Measurements from ENCODE around the gene BPIFB2.

Gene BPIFB2

DNA sequence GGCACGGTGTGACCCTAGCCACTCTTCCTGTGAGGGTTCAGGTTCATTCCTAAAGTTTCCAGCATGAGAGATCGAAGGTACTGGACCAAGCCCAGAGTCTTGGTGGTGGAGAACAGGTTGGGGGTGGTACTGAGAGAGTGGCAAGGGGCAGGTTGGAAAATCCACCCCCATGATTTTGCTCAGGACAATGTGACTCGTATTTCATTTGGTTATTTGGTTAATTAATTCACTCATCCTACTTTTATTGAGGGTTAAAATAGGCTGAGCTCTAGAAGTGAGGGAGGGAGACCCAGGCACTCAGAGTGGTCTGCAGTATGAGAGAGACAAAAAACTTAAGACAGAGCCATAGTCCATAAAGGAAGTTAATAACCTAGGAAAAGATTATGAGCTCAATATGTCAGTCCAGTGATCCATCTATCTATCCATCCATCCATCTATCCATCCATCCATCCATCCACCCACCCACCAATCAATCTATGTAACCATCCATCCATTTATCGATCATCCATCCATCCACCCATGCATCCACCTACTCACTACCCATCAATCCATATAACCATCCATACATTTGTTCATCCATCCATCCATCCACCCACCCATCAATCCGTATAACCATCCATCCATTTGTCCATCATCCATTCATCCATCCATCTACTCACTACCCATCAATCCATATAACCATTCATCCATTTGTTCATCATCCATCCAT lies 17.3 kb downstream of the BPIFB2 start:
- in situ Hi-C loops (cut with HindIII; ENCODE audit: low sequenced_read_pairs): no loop called here
- TF ChIP-seq, protein P1, sequence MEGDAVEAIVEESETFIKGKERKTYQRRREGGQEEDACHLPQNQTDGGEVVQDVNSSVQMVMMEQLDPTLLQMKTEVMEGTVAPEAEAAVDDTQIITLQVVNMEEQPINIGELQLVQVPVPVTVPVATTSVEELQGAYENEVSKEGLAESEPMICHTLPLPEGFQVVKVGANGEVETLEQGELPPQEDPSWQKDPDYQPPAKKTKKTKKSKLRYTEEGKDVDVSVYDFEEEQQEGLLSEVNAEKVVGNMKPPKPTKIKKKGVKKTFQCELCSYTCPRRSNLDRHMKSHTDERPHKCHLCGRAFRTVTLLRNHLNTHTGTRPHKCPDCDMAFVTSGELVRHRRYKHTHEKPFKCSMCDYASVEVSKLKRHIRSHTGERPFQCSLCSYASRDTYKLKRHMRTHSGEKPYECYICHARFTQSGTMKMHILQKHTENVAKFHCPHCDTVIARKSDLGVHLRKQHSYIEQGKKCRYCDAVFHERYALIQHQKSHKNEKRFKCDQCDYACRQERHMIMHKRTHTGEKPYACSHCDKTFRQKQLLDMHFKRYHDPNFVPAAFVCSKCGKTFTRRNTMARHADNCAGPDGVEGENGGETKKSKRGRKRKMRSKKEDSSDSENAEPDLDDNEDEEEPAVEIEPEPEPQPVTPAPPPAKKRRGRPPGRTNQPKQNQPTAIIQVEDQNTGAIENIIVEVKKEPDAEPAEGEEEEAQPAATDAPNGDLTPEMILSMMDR (IDR thresholded peaks at IDR 0.05; ENCODE audit: low read depth, low read length): no peak
- DNase-seq (ENCODE audit: low read depth, low spot score): no peak
- H3K4me3 ChIP-seq (ENCODE audit: low read depth, low read length): no peak overlapping the region

DNA sequence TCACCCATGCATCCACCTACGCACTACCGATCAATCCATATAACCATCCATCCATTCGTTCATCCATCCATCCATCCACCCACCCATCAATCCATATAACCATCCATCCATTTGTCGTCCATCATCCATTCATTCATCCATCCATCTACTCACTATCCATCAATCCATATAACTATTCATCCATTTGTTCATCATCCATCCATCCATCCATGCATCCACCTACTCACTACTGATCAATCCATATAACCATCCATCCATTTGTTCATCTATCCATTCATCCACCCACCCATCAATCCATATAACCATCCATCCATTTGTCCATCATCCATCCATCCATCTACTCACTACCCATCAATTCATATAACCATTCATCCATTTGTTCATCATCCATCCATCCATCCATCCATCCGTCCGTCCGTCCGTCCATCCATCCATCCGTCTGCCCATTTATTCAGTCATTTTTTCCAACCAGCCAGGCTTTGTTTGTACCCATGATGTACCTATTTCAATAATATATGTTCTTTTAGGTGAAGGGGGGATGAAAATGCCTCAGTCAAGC lies 17.9 kb downstream of the BPIFB2 start:
- TF ChIP-seq, protein P1 (IDR thresholded peaks at IDR 0.05; ENCODE audit: low read depth, low read length): no peak
- no peak overlapping the region for H3K4me3 ChIP-seq (ENCODE audit: low read depth, low read length)
- in situ Hi-C loops (cut with HindIII; ENCODE audit: low sequenced_read_pairs): no loop called here
- DNase-seq (ENCODE audit: low read depth, low spot score): no peak

DNA sequence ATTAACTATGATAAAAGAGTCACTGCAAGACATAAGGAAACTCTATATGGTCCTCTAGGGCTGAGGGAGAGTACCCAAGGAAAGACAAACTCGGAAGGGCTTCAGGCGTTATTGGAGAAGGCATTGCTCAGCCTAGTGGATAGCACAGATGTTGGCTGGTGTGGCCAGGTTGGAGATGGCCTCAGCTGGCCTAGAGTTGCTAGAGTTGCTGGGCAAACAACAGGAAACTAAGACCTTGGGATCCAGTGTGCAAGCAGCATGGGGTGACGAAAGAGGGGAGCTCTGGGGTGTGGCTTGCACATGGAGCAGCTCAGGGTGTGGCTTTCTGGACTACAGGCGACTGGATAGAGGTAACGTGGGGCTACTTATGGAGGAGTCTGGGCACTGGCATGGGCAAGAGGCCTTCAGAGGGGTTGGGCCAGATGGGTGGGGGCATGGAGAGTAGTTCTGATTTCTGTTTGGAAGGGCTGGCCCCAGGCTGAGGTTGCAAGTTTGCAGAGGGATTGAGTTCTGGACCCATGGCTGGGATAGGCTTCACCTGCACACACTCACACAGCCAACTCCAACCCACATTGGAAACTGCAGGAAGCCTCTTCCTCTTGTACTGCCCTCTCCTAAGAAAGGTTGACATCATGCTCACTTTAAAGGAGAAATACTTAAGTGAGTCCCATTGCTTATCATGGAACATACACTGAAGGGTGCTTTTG lies 18.7 kb downstream of the BPIFB2 start:
- in situ Hi-C loops (cut with HindIII; ENCODE audit: low sequenced_read_pairs): no loop called here
- DNase-seq (ENCODE audit: low read depth, low spot score): no peak
- no peak overlapping the region for H3K4me3 ChIP-seq (ENCODE audit: low read depth, low read length)
- TF ChIP-seq, protein P1 (IDR thresholded peaks at IDR 0.05; ENCODE audit: low read depth, low read length): no peak

DNA sequence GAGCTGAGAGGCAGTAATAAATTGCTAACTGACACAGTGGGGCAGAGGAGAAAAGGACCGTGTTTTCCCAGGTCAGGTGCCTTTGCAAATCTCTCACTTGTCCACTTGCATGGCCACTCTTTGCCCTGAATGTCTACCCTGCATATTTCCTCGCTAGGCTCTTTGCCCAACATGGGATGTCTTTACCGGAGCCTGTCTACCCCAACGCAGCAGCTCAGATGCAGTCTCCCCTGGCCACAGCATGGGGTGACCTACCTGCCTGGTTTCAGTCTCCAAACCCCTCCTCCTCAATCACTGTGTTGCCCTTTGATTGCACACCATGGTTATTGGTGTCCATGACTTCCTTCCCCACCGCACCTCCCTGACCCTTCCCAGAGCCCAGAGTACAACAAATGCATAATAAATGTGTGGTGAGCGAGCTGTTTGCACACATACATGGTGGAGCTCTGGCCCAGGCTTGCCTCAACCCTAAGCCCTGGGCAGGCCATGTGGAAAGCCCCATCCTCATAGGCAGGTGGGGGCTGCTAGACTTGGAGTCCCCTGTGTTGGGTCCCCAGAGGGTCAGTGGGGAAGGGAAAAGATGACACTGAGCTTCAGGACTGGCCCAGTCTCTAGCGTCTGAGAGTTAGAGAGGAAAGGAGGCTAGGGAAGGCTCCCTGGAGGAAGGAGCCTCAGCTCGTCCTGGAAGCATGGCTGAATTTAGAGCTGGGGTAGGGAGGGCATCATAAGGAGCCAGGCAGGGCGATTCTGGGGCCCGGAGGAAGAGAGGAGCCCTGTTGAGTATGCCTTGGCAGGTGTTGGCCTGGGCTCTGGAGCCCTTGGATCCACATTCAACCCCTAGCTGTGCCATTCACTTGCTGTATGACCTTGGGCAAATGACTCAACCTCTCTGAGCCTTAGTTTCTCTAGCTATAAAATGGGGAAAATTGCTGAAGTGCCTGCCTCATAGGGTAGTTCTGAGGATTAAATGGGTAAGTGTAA lies 19.6 kb downstream of the BPIFB2 start:
- in situ Hi-C loops (cut with HindIII; ENCODE audit: low sequenced_read_pairs): no loop called here
- no peak for DNase-seq (ENCODE audit: low read depth, low spot score)
- TF ChIP-seq, protein P1 (IDR thresholded peaks at IDR 0.05; ENCODE audit: low read depth, low read length): no peak
- H3K4me3 ChIP-seq (ENCODE audit: low read depth, low read length): no peak overlapping the region

DNA sequence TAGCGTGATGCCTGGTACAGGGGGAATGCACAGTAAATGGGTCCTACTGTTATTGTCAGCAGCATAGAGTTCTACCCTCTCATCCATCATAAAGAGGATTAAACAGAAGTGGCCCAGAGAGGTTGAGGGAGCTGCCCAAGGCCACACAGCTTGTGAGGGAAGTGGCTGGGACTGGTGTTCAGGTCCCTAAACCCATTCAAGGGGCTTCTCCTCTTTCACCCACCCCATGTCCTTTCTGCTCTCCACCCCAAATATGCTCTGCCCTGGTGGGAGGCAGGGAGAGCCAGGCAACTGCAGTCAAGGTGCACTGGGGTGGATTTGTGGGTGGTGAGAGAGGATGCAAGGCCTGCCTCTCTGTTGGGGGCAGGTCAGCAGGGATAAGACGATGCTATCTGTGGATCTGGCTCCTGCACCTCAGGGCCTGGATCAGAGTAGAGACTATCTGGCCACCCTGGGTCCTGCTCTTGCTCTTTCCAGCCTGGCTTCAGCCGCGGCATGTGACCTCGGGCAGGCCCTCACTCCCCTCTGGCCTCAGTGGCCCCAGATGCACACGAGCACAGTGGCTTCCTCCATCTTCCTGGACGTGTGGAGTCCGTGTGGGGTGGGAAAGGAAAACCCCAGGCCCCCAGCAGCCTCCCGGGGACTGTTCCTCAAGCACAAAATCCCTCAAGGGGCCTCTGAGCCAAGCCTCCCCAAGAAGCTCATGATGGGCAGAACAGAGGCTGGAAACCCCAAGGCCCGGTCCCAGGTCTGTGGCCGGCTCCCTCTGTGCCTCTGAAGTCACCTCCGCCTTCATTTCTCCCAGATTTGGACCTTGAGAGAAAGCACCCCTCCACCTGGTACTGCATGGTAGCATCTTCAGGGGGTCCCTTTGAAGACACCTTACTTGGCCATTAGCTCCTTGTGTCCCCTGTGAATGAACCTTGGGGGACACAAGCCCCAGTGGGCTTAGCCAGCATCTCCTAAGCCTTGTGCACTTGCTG lies 20.6 kb downstream of the BPIFB2 start:
- TF ChIP-seq, protein P1 (IDR thresholded peaks at IDR 0.05; ENCODE audit: low read depth, low read length): no peak
- no peak for DNase-seq (ENCODE audit: low read depth, low spot score)
- in situ Hi-C loops (cut with HindIII; ENCODE audit: low sequenced_read_pairs): no loop called here
- no peak overlapping the region for H3K4me3 ChIP-seq (ENCODE audit: low read depth, low read length)

All from astrocyte of the spinal cord (primary cell).